HG03280 (cell line): ENCODE measurements around the gene ARHGEF7.

ENCODE experiments used
- ATAC-seq: cut with Tn5 transposase; IDR thresholded peaks from one replicate; pipeline ENCODE4 v1.9.1; 2021; ENCODE audit warnings: mild to moderate bottlenecking, moderate library complexity; ENCODE audit not compliant: unreplicated experiment

Gene ARHGEF7

DNA sequence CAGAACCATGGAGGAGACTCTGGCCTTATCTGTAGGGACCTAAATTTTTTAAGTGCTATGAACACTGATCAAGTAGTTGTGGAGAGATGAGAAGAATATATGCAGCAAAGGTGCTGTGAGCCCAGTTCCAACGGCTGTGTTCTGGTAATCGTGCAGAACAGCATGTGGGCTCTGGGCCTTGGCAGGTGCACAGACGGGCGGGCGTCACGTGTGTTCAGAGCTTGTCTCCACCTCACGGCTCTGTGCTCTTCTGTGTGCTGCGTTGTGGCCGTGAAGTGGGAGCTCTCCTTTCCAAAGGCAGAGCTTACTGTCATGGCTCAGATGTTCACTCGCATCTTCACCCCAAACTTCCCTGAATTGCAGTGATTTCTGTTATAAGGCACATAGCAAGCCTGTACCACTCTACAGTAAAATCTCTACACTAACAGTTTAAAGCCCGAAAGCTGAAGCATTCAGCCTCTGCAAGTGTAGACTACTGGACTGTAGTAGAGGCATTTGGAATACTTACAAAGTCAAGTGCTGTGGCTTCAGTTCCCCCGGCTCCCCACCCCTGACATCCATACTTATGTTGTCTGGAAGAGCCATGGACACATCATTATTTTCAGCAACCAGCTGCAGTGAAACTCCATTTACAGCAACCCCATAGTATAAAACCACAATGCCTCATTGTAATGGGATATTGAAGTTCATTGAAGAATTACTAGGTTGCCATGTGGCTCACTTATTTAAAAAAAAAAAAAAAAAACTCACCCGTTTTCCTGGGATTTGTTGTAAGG is 177.8 kb downstream of the ARHGEF7 start:
- ATAC-seq = no peak

GRCh38 chr13:111295886-111296285 is 180.8 kb downstream of the ARHGEF7 start:
- ATAC-seq = no peak

GRCh38 chr13:111296417-111296816 is 181.3 kb downstream of the ARHGEF7 start:
- no peak for ATAC-seq

DNA sequence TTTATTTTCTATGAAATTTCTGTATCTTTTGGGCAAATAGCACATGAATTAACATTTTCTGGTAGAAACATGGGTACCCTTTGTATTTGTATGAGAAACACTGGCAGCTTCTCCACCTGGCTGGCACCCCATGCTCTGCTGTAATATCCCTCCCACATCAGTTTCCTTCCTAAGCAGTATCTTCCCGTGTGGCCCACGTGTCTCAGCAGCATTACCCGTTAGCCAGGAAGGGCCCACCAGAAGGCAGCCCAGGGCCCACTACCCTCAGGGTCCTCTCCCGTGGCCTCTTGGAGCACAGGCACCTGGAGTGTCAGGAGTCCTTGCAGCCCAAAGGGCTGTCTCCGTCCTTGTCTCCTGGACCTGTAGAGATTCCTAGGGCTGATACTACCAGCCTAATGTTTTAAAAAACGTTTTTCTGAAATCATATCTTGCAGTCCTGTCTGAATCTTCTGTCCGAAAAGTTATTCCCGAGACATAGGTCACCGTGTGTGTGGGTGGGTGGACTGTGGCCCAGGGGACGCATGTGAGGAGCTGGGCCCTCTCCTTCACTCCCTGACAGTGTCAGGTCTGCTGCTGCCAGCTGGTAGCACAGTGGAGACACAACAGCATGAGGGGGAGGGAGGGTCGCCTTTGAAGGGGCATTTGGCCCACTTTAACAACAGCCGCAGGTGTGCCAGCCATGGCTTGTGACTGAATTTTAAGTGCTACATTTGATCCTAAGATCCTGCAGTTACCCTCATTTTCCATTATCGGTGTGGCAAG is 183.3 kb downstream of the ARHGEF7 start:
- ATAC-seq = no peak

DNA sequence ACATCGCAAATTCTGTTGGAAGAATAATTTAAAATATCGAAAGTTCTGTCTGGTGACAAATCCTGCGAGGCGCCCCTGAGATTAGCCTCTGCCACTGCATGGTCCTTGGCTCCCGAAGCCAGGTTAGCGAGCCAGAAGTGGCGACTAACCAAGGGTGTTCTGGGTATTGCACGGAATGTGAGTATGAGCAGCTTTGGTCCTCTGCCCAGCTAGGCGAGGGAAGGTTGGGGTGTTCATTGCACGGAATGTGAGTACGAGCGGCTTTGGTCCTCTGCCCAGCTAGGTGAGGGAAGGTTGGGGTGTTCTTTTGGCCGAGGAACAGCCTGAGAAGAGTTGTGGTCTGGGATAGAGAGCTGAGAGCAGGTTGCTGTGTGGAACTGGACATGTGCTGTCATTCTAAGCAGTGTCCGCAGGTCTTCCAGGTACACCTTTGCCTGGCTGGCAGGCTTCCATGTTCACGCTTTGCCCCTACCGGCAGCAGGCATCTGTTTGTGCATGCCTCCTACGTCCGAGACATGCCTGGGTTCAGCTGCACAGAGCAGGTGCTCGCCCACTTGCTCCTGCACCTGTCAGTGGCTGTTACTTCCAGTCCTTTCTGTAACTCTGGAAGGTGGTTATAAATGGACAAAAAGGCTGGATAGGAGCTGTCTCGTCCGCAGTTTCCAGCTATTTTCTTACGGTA is 187.1 kb downstream of the ARHGEF7 start:
- ATAC-seq = no peak

DNA sequence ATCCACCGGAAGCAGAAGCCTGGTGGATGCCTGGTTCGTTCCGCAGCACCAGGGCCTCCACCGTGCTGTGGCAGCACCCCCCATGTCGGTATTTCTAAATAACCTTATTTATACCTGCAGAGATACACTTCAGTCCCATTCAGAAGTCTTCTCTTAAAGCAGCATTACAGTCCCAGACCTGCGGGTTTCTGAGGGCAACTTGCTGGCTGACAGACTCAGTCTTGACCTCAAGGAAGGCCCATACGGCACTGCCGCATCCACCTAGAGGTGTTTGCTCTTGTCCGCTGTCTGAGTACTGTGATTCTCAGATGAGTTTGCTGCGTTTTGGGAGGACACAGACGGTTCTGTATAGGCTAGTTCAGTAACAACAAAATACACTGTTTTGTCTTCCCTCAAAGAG is 188.4 kb downstream of the ARHGEF7 start:
- ATAC-seq = peak; percentile 16

DNA sequence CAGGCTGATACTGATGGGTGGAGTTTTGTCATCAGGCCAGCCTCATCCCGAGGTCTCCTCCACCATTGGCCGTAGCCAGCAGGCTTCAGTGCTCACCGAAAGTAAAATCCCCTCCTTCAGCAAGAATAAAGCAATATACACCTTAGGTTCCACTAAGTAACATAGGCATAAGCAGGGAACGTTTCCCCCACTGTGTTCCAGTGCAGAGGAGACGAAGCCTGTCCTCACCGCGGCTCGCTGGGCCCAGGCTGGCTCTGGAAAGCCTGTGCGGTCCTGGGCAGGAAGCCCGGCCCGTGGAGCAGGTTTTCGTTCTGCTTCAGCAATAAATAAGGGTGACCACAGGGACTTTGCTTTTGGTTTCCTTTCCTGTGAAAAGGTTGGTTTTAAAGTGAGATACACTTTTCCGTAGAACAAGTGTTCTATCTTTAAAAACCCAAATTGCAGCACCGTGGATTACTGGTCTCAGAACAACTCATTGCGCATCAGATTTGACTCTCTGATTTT is 189.0 kb downstream of the ARHGEF7 start:
- ATAC-seq = peak; percentile 88

- ATAC-seq = no peak
These were observed 189.6 kb downstream of the ARHGEF7 start for GRCh38 chr13:111304603-111305289.

DNA sequence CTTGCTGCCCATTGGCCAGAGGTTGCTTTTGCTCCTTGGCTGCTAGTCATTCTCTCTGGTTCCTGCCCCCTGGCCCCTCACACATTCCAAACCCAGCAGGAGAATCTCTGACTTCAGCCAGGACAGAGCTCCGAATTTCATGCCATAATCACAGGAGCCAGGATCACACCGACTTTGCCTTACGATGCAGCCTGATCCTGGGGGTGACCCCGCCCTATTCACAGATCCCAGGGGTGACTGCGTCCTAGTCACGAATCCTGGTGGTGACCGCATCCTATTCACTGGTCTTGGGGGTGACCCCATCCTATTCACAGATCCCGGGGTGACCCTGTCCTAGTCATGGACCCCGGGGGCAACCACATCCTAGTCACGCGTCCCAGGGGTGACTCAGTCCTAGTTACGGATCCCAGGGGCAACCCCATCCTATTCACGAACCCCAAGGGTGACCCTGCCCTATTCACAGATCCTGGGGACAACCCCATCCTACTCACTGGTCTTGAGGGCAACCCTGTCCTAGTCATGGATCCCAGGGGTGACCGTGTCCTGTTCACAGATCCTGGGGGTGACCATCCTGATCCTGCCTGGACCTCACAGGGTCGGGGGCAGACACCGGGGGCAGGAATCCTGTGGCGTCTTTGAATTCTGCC is 198.0 kb downstream of the ARHGEF7 start:
- no peak for ATAC-seq

DNA sequence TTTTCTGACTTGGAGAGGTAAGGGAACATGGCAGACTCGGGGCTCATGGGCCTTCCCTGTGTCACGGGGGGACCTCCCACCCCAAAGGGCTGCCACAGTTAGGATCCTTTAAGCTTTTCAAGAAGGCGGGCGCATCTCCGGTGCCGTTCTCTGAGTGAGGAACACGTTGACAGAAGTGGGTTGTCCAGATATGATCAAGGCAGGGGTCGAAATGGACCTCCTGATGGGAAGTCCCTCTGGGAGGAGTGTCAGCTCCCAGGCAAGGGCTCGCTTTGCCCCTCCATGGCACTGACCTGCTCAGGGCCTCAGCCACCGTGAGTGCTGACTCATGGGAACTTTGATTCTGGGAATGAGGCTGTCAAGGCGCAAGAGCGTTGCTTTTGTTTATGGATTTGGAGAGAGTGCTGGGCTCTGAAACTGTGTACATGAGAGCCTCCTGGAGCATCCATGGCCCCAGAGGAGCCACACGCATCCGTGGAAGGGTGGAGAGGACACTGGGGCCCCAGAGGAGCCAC is 198.9 kb downstream of the ARHGEF7 start:
- ATAC-seq = no peak

GRCh38 chr13:111314852-111315251 is 199.7 kb downstream of the ARHGEF7 start:
- ATAC-seq = no peak

DNA sequence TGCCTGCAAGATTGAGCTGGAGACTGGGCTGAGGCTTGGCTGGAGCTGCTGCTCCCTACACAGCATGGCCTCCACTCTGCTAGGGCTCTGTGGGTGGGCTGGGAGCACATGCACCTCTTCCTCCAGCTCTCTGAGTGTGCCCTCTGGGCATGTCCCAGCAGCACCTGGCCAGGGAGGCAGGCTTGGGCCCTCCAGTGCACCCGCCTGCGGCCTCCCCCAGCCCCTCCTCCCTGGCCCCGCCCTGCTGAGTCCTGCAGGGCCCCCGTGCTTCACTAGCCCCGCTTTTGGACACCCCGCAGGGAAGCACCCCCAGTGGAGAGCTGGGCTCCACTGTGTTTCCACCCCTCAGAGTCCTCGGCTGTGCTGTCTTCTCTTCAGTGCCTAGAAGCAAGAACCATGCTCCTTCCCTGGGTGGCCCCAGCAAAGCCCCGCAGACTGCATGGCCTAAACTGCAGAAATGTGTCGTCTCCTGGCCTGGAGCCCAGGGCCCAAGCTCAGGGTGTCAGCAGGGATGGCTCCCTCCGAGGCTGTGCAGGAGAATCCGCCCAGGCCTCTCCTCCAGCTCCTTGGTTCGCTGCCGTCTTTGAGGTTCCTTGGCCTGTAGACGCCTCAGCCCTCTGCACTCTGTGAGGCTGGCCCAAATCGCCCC is 200.4 kb downstream of the ARHGEF7 start:
- no peak for ATAC-seq

GRCh38 chr13:111316161-111316730 is 201.1 kb downstream of the ARHGEF7 start:
- no peak for ATAC-seq

DNA sequence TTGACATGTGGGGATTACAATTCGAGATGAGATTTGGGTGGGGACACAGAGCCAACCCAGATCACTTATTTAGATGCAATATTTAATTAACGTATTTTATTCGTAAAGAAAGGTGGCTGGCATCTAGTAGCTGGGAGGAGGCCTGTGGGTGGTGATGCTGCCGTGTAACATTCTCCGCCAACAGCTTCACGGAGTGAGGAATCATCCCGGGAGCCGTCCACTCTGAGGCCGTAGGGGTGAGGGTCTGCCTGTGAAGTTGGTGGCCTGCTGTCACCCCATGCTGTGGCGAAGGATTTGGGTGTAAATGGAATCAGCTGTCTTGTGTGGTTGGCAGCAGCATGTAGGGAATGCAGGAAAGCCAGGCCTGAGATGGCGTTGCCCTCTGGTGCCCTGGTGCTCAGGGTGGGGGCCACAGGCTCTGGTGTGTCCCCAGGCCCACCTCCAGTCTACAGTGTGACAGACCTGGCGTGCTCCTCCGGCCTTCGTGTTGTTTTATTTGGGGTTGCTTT is 202.0 kb downstream of the ARHGEF7 start:
- no peak for ATAC-seq

GRCh38 chr13:111317571-111318345 is 202.6 kb downstream of the ARHGEF7 start:
- no peak for ATAC-seq

DNA sequence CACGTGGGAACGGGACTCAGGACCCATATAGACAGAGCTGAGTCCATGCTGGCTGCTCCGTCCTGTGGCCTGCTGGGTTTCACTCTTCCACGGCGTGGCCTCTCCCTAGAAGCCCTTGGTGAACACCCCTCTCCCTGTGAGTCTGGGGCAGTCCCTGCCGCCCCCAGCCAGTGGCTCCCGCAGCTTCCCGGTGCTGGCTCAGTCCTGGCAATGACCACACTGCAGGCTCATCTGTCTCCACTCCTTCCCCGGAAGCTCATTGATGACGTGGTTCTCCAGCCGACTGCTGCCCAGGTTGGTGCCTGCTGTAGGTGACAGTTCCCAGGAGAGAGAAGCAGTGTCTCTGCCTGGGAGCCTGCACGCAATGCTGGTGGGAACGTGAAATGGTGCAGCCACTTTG is 203.3 kb downstream of the ARHGEF7 start:
- ATAC-seq = no peak

DNA sequence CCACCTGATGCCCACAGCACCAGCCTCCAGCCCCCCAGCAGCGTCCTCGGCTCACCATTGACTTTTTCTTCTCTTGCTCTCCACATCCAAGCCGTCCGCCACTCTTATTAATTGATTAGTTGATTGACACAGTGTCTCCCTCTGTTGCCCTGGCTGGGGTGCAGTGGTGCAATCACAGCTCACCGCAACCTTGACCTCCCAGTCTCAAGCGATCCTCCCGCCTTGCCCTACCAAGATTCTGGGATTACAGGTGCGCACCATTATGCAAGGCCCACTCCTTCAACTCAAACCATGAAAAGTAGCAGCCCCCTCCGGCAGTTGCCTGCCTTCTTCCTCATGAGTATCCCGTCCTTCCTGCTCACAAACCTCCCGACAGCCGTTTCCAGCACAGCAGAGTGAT is 204.4 kb downstream of the ARHGEF7 start:
- no peak for ATAC-seq
